ENCODE results near the gene SNX20.

DNA sequence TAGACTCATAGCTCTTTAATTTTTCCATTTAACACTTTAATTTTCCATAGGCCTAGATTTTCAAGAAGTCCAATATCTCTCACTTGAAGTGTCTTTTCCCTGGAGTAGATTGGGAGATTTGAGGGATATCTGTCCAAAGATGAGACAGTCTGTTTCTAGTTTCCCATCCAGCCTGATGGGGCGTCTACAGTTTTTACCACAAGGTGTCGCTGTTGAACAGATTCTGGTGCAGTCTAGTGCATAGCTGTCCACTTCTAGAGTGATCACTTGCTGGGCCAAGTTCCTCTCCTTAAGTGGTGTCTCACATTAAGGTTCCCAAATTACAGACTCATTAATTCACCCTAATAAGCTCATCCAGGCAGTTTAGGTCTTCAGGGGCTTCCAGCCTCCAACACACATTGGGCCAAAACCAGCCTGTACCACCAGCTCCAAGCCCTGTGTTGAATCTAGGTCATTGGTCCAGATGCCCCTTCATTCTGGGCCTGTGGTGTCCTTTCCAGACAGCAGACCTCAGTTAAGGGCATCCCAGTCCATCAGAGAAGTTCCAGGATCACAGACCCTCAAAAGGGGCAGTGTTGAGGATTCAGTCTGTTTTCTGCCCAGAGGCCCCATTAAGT, 9.4 kb downstream of the SNX20 start:
- no peak for TF ChIP-seq YY1 (IDR thresholded peaks at IDR 0.05; ENCODE audit: insufficient read depth, insufficient read length)
- TF ChIP-seq ZNF274 (IDR thresholded peaks at IDR 0.05; ENCODE audit: low read depth, low read length), result no peak
- TF ChIP-seq SUZ12 (IDR thresholded peaks at IDR 0.05; ENCODE audit: extremely low read depth, insufficient read depth, insufficient read length), result no peak
